Fibroblast of mammary gland (primary cell): ENCODE data around the gene TFR2.

Experiments used
- DNase-seq: peaks from one replicate; pipeline ENCODE4 v3.0.0-alpha.2; 2010; ENCODE audit warnings: low read depth
- H3K4me3 ChIP-seq: 2 replicates; pipeline ENCODE4 v1.5.1; 2011; ENCODE audit warnings: low read depth, mild to moderate bottlenecking, low read length, moderate library complexity; ENCODE audit not compliant: control insufficient read depth
- CTCF ChIP-seq: conservative IDR thresholded peaks from 2 replicates; pipeline ENCODE4 v1.5.1; 2011; ENCODE audit warnings: low read depth, low read length, inconsistent platforms; ENCODE audit not compliant: control insufficient read depth, insufficient read depth

TFR2 gene

GRCh38 chr7:100629117-100629716 lies 12.1 kb downstream of the TFR2 start:
- no peak overlapping the region for H3K4me3 ChIP-seq
- peak; percentile 41 for TF ChIP-seq CTCF
- peak; percentile 25 for DNase-seq

GRCh38 chr7:100627238-100627549 lies 14.2 kb downstream of the TFR2 start:
- no peak overlapping the region for H3K4me3 ChIP-seq
- no peak for TF ChIP-seq CTCF

GRCh38 chr7:100626530-100627237 lies 14.7 kb downstream of the TFR2 start:
- no peak for TF ChIP-seq CTCF
- H3K4me3 ChIP-seq: peak overlapping the region; percentile 3
- DNase-seq: peak; percentile 80

More at GRCh38 chr7:100627238-100627549, 14.2 kb downstream of the TFR2 start:
- DNase-seq: no peak

- H3K4me3 ChIP-seq: no peak overlapping the region
- DNase-seq: no peak
- TF ChIP-seq CTCF: no peak
Observed at GRCh38 chr7:100626055-100626454, 15.3 kb downstream of the TFR2 start.

- no peak for DNase-seq
- no peak for TF ChIP-seq CTCF
- H3K4me3 ChIP-seq: no peak overlapping the region
Observed at GRCh38 chr7:100623951-100624824, 17.2 kb downstream of the TFR2 start.

- TF ChIP-seq CTCF: no peak
- H3K4me3 ChIP-seq: no peak overlapping the region
Observed at GRCh38 chr7:100621554-100621953, 19.8 kb downstream of the TFR2 start.

More at GRCh38 chr7:100621554-100621953, 19.8 kb downstream of the TFR2 start:
- no peak for DNase-seq
